ENCODE measurements around the gene EEF1AKMT3. TPM values are rescaled to one million over a fixed set of nuclear protein-coding genes. Genes with fewer than 3 reads are reported as not detected.
"Not testable (repeated sequence)": the region's sequence is repeated elsewhere in the genome, so short reads cannot be mapped to it uniquely, and the experiment has no call there.

The EEF1AKMT3 gene
- polyA plus RNA-seq, 1 donor (not counting 4 experiments of a cell fraction or from before 2014, with no cell fraction given): 7.7 TPM

GRCh38 chr12:57821015-57821414 lies 48.6 kb downstream of the EEF1AKMT3 start:
- DNase-seq (ENCODE audit: low read depth, low spot score); H3K27me3 ChIP-seq (ENCODE audit: control insufficient read depth, extremely low read depth, insufficient read depth, low read length); FAIRE-seq; H4K20me1 ChIP-seq (ENCODE audit: control insufficient read depth, extremely low read depth, insufficient read depth, low read length); dilution Hi-C loops (cut with MboI; ENCODE audit: extremely low pct_ligation_motif_present, low sequenced_read_pairs); H3K9me3 ChIP-seq (ENCODE audit: control insufficient read depth, low read depth, low read length); H2AFZ ChIP-seq (ENCODE audit: control insufficient read depth, low read length); H3K9ac ChIP-seq (ENCODE audit: control insufficient read depth, extremely low read depth, insufficient read depth, low read length); H3K9me1 ChIP-seq (ENCODE audit: control insufficient read depth, extremely low read depth, insufficient read depth, low read length); H3K79me2 ChIP-seq (ENCODE audit: control insufficient read depth, insufficient read depth, low read length); H3K27ac ChIP-seq (ENCODE audit: control insufficient read depth, insufficient read depth, low read length); H3K4me1 ChIP-seq (ENCODE audit: control insufficient read depth, extremely low read depth, insufficient read depth, low read length); H3K4me3 ChIP-seq (ENCODE audit: control insufficient read depth in 2 of 3, extremely low read depth in 1 of 3, insufficient read depth in 2 of 3, low read depth in 1 of 3, low read length in 3 of 3); H3K4me2 ChIP-seq (ENCODE audit: control insufficient read depth, extremely low read depth, insufficient read depth, low read depth, low read length): not testable (repeated sequence)
- peaks cover 36 to 38% of the 10 kb centered on the region in 2 experiments for H3K36me3 ChIP-seq (ENCODE audit: control insufficient read depth in 2 of 2, extremely low read depth in 1 of 2, insufficient read depth in 2 of 2, low read length in 2 of 2)

- H3K9me3 ChIP-seq (ENCODE audit: control insufficient read depth, low read depth, low read length): no peaks in the 10 kb centered on the region
- no peak overlapping the region for H3K4me2 ChIP-seq (ENCODE audit: control insufficient read depth, extremely low read depth, insufficient read depth, low read depth, low read length)
- FAIRE-seq (no peak), DNase-seq (ENCODE audit: low read depth, low spot score) (no peak)
- dilution Hi-C loops (cut with MboI; ENCODE audit: extremely low pct_ligation_motif_present, low sequenced_read_pairs): no loop called here
- no peak overlapping the region for H3K9ac ChIP-seq (ENCODE audit: control insufficient read depth, extremely low read depth, insufficient read depth, low read length)
- H2AFZ ChIP-seq (ENCODE audit: control insufficient read depth, low read length): no peak overlapping the region
- no peak overlapping the region for H3K27ac ChIP-seq (ENCODE audit: control insufficient read depth, insufficient read depth, low read length)
- TF ChIP-seq, protein P1, sequence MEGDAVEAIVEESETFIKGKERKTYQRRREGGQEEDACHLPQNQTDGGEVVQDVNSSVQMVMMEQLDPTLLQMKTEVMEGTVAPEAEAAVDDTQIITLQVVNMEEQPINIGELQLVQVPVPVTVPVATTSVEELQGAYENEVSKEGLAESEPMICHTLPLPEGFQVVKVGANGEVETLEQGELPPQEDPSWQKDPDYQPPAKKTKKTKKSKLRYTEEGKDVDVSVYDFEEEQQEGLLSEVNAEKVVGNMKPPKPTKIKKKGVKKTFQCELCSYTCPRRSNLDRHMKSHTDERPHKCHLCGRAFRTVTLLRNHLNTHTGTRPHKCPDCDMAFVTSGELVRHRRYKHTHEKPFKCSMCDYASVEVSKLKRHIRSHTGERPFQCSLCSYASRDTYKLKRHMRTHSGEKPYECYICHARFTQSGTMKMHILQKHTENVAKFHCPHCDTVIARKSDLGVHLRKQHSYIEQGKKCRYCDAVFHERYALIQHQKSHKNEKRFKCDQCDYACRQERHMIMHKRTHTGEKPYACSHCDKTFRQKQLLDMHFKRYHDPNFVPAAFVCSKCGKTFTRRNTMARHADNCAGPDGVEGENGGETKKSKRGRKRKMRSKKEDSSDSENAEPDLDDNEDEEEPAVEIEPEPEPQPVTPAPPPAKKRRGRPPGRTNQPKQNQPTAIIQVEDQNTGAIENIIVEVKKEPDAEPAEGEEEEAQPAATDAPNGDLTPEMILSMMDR (optimal IDR thresholded peaks at IDR 0.05 in 1 of 3, IDR thresholded peaks at IDR 0.05 in 1 of 3, conservative IDR thresholded peaks at IDR 0.05 in 1 of 3; ENCODE audit: extremely low read depth in 1 of 3, insufficient read depth in 2 of 3, low read length in 3 of 3): no peak
- H3K4me3 ChIP-seq (ENCODE audit: control insufficient read depth in 2 of 3, extremely low read depth in 1 of 3, insufficient read depth in 2 of 3, low read depth in 1 of 3, low read length in 3 of 3): no peak overlapping the region
- no peaks in the 10 kb centered on the region for H3K4me1 ChIP-seq (ENCODE audit: control insufficient read depth, extremely low read depth, insufficient read depth, low read length)
- H4K20me1 ChIP-seq (ENCODE audit: control insufficient read depth, extremely low read depth, insufficient read depth, low read length): no peaks in the 10 kb centered on the region
- H3K9me1 ChIP-seq (ENCODE audit: control insufficient read depth, extremely low read depth, insufficient read depth, low read length): no peaks in the 10 kb centered on the region
- no peaks in the 10 kb centered on the region for H3K27me3 ChIP-seq (ENCODE audit: control insufficient read depth, extremely low read depth, insufficient read depth, low read length)
- H3K36me3 ChIP-seq (ENCODE audit: control insufficient read depth in 2 of 2, extremely low read depth in 1 of 2, insufficient read depth in 2 of 2, low read length in 2 of 2): peaks cover 42 to 43% of the 10 kb centered on the region in 2 experiments
- no peaks in the 10 kb centered on the region for H3K79me2 ChIP-seq (ENCODE audit: control insufficient read depth, insufficient read depth, low read length)
Observed at GRCh38 chr12:57821474-57822214, 49.2 kb downstream of the EEF1AKMT3 start.
